KMS-11 (cell line): Measurements from ENCODE around the gene ADH5.

Experiments
- H2AFZ ChIP-seq: fragments of 200-600 bp; sonication (generic); 2 replicates; pipeline ENCODE4 v1.6.1; 2016; ENCODE audit warnings: antibody characterized with exemption, mixed run types, low read depth
- H3K27ac ChIP-seq: fragments of 200-600 bp; sonication (generic); 2 replicates; pipeline ENCODE4 v1.6.1; 2016; ENCODE audit warnings: mild to moderate bottlenecking, mixed run types
- H3K27me3 ChIP-seq: fragments of 200-600 bp; sonication (generic); 2 replicates; pipeline ENCODE4 v1.6.1; 2017; ENCODE audit warnings: mild to moderate bottlenecking, low read depth, mixed run types, moderate library complexity; ENCODE audit not compliant: insufficient read depth
- H3K36me3 ChIP-seq: fragments of 200-600 bp; sonication (generic); 2 replicates; pipeline ENCODE4 v1.6.1; 2017; ENCODE audit warnings: mild to moderate bottlenecking, mixed run types; ENCODE audit not compliant: insufficient read depth
- H3K4me1 ChIP-seq: fragments of 200-600 bp; sonication (generic); 2 replicates; pipeline ENCODE4 v1.6.1; 2016; ENCODE audit warnings: mild to moderate bottlenecking, low read depth, mixed run types; ENCODE audit not compliant: poor library complexity, severe bottlenecking
- H3K4me2 ChIP-seq: fragments of 200-600 bp; sonication (generic); 2 replicates; pipeline ENCODE4 v1.7.0; 2016; ENCODE audit warnings: mild to moderate bottlenecking, mixed run types
- H3K4me3 ChIP-seq: fragments of 200-600 bp; sonication (generic); IDR thresholded peaks from 2 replicates; pipeline ENCODE4 v1.6.1; 2017; ENCODE audit warnings: low read depth, low read length, mixed read lengths; ENCODE audit not compliant: insufficient read depth
- H3K79me2 ChIP-seq: fragments of 200-600 bp; sonication (generic); 2 replicates; pipeline ENCODE4 v1.6.1; 2016; ENCODE audit warnings: low read depth, mixed run types; ENCODE audit not compliant: insufficient read depth
- H3K9ac ChIP-seq: fragments of 200-600 bp; sonication (generic); 2 replicates; pipeline ENCODE4 v1.6.1; 2016; ENCODE audit warnings: mild to moderate bottlenecking, mixed run types
- H4K20me1 ChIP-seq: fragments of 200-600 bp; sonication (generic); 2 replicates; pipeline ENCODE4 v1.6.1; 2016; ENCODE audit warnings: mild to moderate bottlenecking, mixed run types; ENCODE audit not compliant: insufficient read depth
- CTCF ChIP-seq: fragments of 200-600 bp; sonication (generic); conservative IDR thresholded peaks from 2 replicates; pipeline ENCODE4 v1.6.1; 2017; ENCODE audit warnings: low read depth, mild to moderate bottlenecking, antibody characterized with exemption, low read length, moderate library complexity, mixed read lengths

The ADH5 gene

DNA sequence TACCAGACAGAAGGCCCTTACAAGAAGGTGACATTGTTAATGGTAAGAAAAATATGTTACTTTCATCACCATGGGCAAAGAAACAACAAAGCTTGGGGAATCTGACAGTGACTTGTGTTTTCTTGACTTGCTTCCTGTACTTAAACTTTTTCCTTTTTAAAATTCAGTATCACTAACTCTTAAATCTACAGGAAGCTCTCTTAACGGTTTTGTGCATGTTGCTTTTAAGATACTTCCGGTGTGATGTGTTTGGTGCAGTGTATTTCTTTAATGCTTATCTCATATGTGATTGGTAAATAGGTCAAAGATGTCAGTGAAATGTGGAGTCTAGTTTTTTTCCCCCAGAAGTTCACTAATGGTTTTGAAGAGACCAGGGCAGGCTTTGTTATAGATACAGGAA, 45.2 kb downstream of the ADH5 start:
- no peaks in the 10 kb centered on the region for H3K36me3 ChIP-seq
- no peak overlapping the region for H3K9ac ChIP-seq
- no peak overlapping the region for H3K27ac ChIP-seq
- H2AFZ ChIP-seq = no peak overlapping the region
- H3K4me3 ChIP-seq = no peak overlapping the region
- H3K79me2 ChIP-seq = no peaks in the 10 kb centered on the region
- no peaks in the 10 kb centered on the region for H3K4me1 ChIP-seq
- H4K20me1 ChIP-seq = no peaks in the 10 kb centered on the region
- no peaks in the 10 kb centered on the region for H3K27me3 ChIP-seq
- no peak overlapping the region for H3K4me2 ChIP-seq
- TF ChIP-seq CTCF = no peak

- Histone ChIP-seq H3K79me2 (0 out of 2 replicates have a peak, but pooled peaks cover 3% of the 10 kb centered on the region), H3K27me3 (no peaks in the 10 kb centered on the region), H3K4me3 (no peak overlapping the region), H3K27ac (no peak overlapping the region), H3K9ac (no peak overlapping the region), H3K4me2 (no peak overlapping the region), H3K4me1 (no peaks in the 10 kb centered on the region), H3K36me3 (peaks cover 7% of the 10 kb centered on the region; the same call in 1 of the 2 replicates), H4K20me1 (no peaks in the 10 kb centered on the region), H2AFZ (no peak overlapping the region)
- no peak for TF ChIP-seq CTCF
Measured at GRCh38 chr4:99038213-99038612, 50.4 kb downstream of the ADH5 start.

- Histone ChIP-seq H3K4me2 (no peak overlapping the region), H3K27ac (no peak overlapping the region), H3K4me3 (no peak overlapping the region), H4K20me1 (no peaks in the 10 kb centered on the region; the same call in 1 of the 2 replicates), H2AFZ (no peak overlapping the region), H3K79me2 (0 out of 2 replicates have a peak, but pooled peaks cover 6% of the 10 kb centered on the region), H3K9ac (no peak overlapping the region), H3K36me3 (peaks cover 7% of the 10 kb centered on the region; the same call in 1 of the 2 replicates), H3K4me1 (no peaks in the 10 kb centered on the region), H3K27me3 (no peaks in the 10 kb centered on the region)
- no peak for TF ChIP-seq CTCF
Measured at GRCh38 chr4:99033956-99034355, 54.6 kb downstream of the ADH5 start.

- Histone ChIP-seq H2AFZ (no peak overlapping the region), H3K4me2 (no peak overlapping the region), H4K20me1 (no peaks in the 10 kb centered on the region; the same call in 1 of the 2 replicates), H3K27ac (no peak overlapping the region), H3K36me3 (peaks cover 7% of the 10 kb centered on the region; the same call in 1 of the 2 replicates), H3K27me3 (no peaks in the 10 kb centered on the region), H3K4me1 (no peaks in the 10 kb centered on the region), H3K9ac (no peak overlapping the region), H3K4me3 (no peak overlapping the region), H3K79me2 (peaks cover 31% of the 10 kb centered on the region; the same call in 1 of the 2 replicates)
- no peak for TF ChIP-seq CTCF
Measured at GRCh38 chr4:99029852-99030251, 58.7 kb downstream of the ADH5 start.
